Stimulated activated CD8-positive, alpha-beta memory T cell treated with anti-CD3 and anti-CD28 coated beads, Interleukin-7, amount 100 ng/mL, for 48 hours (primary cell): ENCODE data around the gene SLC30A1.

ENCODE experiments used
- DNase-seq, 2 donors: peaks; one replicate each; pipeline ENCODE4 v3.0.0-alpha.2; 2020; ENCODE audit warnings: low read depth in 1 of 2; ENCODE audit errors: extremely low read depth in 1 of 2

SLC30A1 gene

GRCh38 chr1:211607754-211608473 lies 29.0 kb upstream of the SLC30A1 start:
- DNase-seq, result no peak

- no peak for DNase-seq
Measured at GRCh38 chr1:211606914-211607753, 28.2 kb upstream of the SLC30A1 start.

- DNase-seq, result no peak
Measured at GRCh38 chr1:211606332-211606913, 27.5 kb upstream of the SLC30A1 start.

GRCh38 chr1:211605603-211606331 lies 26.8 kb upstream of the SLC30A1 start:
- DNase-seq, result no peak

GRCh38 chr1:211605034-211605433 lies 26.1 kb upstream of the SLC30A1 start:
- no peak for DNase-seq

GRCh38 chr1:211604548-211604947 lies 25.6 kb upstream of the SLC30A1 start:
- DNase-seq, result no peak

GRCh38 chr1:211603713-211604112 lies 24.8 kb upstream of the SLC30A1 start:
- DNase-seq, result no peak

- no peak for DNase-seq
Measured at GRCh38 chr1:211603191-211603701, 24.3 kb upstream of the SLC30A1 start.

GRCh38 chr1:211601982-211602670 lies 23.2 kb upstream of the SLC30A1 start:
- no peak for DNase-seq

- no peak for DNase-seq
Measured at GRCh38 chr1:211601159-211601558, 22.2 kb upstream of the SLC30A1 start.

GRCh38 chr1:211599250-211599649 lies 20.3 kb upstream of the SLC30A1 start:
- DNase-seq, result no peak

GRCh38 chr1:211598514-211598913 lies 19.6 kb upstream of the SLC30A1 start:
- DNase-seq, result no peak

GRCh38 chr1:211596418-211597181 lies 17.6 kb upstream of the SLC30A1 start:
- DNase-seq, result no peak

- no peak for DNase-seq
Measured at GRCh38 chr1:211595419-211595818, 16.5 kb upstream of the SLC30A1 start.

- DNase-seq, result no peak
Measured at GRCh38 chr1:211591980-211592493, 13.1 kb upstream of the SLC30A1 start.

GRCh38 chr1:211589782-211590721 lies 11.1 kb upstream of the SLC30A1 start:
- no peak for DNase-seq

- DNase-seq, result no peak
Measured at GRCh38 chr1:211588711-211589110, 9.8 kb upstream of the SLC30A1 start.

- no peak for DNase-seq
Measured at GRCh38 chr1:211587123-211587522, 8.2 kb upstream of the SLC30A1 start.
